C4-2B (cell line): ENCODE results near the gene SORCS2.

ENCODE experiments used
- H3K27ac ChIP-seq: fragments of 450-650 bp; 2 replicates; pipeline ENCODE4 v1.5.1; 2017
- CTCF ChIP-seq: fragments of 450-650 bp; conservative IDR thresholded peaks from 2 replicates; pipeline ENCODE4 v1.5.1; 2017; ENCODE audit warnings: mild to moderate bottlenecking
- ZFX ChIP-seq: fragments of 450-650 bp; IDR thresholded peaks from 2 replicates; pipeline ENCODE4 v1.6.1; 2017

The SORCS2 gene

GRCh38 chr4:7374571-7374970 is 182.2 kb downstream of the SORCS2 start:
- TF ChIP-seq ZFX (no peak), CTCF (no peak)

GRCh38 chr4:7375427-7375826 is 183.1 kb downstream of the SORCS2 start:
- no peak for TF ChIP-seq ZFX
- TF ChIP-seq CTCF, result no peak
- H3K27ac ChIP-seq, result no peak overlapping the region

More at GRCh38 chr4:7374571-7374970, 182.2 kb downstream of the SORCS2 start:
- H3K27ac ChIP-seq, result no peak overlapping the region

- TF ChIP-seq CTCF (no peak), ZFX (no peak)
- H3K27ac ChIP-seq, result no peak overlapping the region
Measured at GRCh38 chr4:7377223-7377865, 185.0 kb downstream of the SORCS2 start.

GRCh38 chr4:7379186-7379585 is 186.8 kb downstream of the SORCS2 start:
- TF ChIP-seq ZFX (no peak), CTCF (no peak)
- no peak overlapping the region for H3K27ac ChIP-seq

GRCh38 chr4:7379719-7380118 is 187.4 kb downstream of the SORCS2 start:
- H3K27ac ChIP-seq, result no peak overlapping the region
- TF ChIP-seq CTCF (no peak), ZFX (no peak)

DNA sequence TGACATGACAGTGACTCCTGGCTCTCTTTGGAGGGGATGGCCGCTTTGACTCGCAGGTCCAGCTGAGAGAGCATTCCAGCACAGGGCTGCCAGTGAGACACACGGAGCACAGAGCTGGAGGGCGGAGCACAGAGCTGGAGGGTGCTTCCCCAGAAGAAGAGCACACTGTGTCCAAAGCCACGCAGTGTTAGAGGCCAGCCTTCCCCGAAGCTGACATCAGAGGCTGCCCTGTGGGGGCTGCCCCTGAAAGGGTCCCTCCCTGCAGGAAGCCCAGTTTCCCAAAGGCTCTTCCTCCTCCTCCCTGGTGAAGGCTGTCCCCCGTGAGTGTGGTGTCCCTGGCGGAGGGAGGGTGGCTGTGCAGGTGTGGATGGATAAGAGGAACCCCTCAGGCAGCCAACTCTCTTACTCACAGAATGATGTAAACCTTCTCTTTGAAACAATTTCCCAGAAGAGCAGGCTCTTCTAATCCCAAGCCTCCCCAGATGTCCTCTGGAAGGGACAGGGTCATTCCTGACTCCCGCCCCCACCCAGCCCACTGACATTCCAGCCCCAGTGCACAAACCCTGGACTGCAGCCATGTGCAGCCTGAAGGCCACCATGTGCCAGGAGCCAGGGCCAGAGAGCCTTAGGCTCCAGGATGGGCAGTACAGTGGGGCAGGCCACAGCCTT is 189.0 kb downstream of the SORCS2 start:
- TF ChIP-seq CTCF, result no peak
- no peak for TF ChIP-seq ZFX
- no peak overlapping the region for H3K27ac ChIP-seq

- TF ChIP-seq CTCF (no peak), ZFX (no peak)
- no peak overlapping the region for H3K27ac ChIP-seq
Measured at GRCh38 chr4:7381890-7382633, 189.7 kb downstream of the SORCS2 start.
